HEK293 (cell line): ENCODE results near the gene CAPN1.

Experiments
- CTCF ChIA-PET: fragments of 350-600 bp; formaldehyde crosslinking; extraction: SDS; loops from one replicate; lab custom pipeline; 2021; ENCODE audit warnings: antibody characterized with exemption; lab: Yijun Ruan, JAX
- POLR2A ChIA-PET: fragments of 300-600 bp; formaldehyde crosslinking; extraction: SDS; loops from one replicate; lab custom pipeline; 2020; ENCODE audit warnings: antibody characterized with exemption, inconsistent platforms; lab: Yijun Ruan, JAX
- H3K27ac ChIP-seq: fragments of 200-500 bp; sonication (Bioruptor generic); 2 replicates; pipeline ENCODE4 v1.5.1; 2014; ENCODE audit warnings: low read depth, low read length, control low read depth, inconsistent platforms; ENCODE audit errors: extremely low read depth
- H3K36me3 ChIP-seq, 2 experiments: fragments of 200-500 bp in 1 of 2; sonication (Bioruptor generic) in 1 of 2; 1 replicate in 1 of 2; 2 replicates in 1 of 2; pipeline ENCODE4 v1.5.1; 2014 to 2017; ENCODE audit warnings: inconsistent platforms in 2 of 2, low read length in 2 of 2; ENCODE audit not compliant: control insufficient read depth in 2 of 2, insufficient read depth in 1 of 2
- H3K4me1 ChIP-seq: fragments of 200-500 bp; sonication (Bioruptor generic); 2 replicates; pipeline ENCODE4 v1.5.1; 2014; ENCODE audit warnings: mild to moderate bottlenecking, low read length, inconsistent platforms; ENCODE audit not compliant: control insufficient read depth, insufficient read depth
- H3K4me3 ChIP-seq: 2 replicates; pipeline ENCODE4 v1.5.1; 2011; ENCODE audit warnings: low read depth, mild to moderate bottlenecking, control low read depth, low read length, moderate library complexity
- H3K9me3 ChIP-seq: fragments of 200-500 bp; sonication (Bioruptor generic); 2 replicates; pipeline ENCODE4 v1.5.1; 2014; ENCODE audit warnings: low read depth, low read length, inconsistent platforms; ENCODE audit not compliant: control insufficient read depth, insufficient read depth
- BCL11B ChIP-seq: fragments of 450-650 bp; formaldehyde crosslinking; IDR thresholded peaks from 2 replicates; pipeline ENCODE4 v1.5.1; 2016; ENCODE audit warnings: low read depth, missing biosample characterization, missing genetic modification characterization
- GFI1B ChIP-seq: fragments of 450-650 bp; formaldehyde crosslinking; IDR thresholded peaks from 2 replicates; pipeline ENCODE4 v1.5.1; 2016; ENCODE audit warnings: missing biosample characterization, missing genetic modification characterization
- GLIS1 ChIP-seq: fragments of 450-650 bp; formaldehyde crosslinking; IDR thresholded peaks from 2 replicates; pipeline ENCODE4 v1.5.1; 2016; ENCODE audit warnings: missing biosample characterization, missing genetic modification characterization
- HOXC10 ChIP-seq: sonication (generic); formaldehyde crosslinking; IDR thresholded peaks from 2 replicates; pipeline ENCODE4 v1.8.1; 2023; ENCODE audit warnings: mild to moderate bottlenecking, missing genetic modification reagents
- IKZF3 ChIP-seq: fragments of 450-650 bp; IDR thresholded peaks from 2 replicates; pipeline ENCODE4 v1.5.0; 2018; ENCODE audit warnings: missing biosample characterization, mild to moderate bottlenecking, missing genetic modification characterization, moderate library complexity
- KLF8 ChIP-seq: fragments of 450-650 bp; formaldehyde crosslinking; IDR thresholded peaks from 2 replicates; pipeline ENCODE4 v1.5.1; 2016; ENCODE audit warnings: missing biosample characterization, missing genetic modification characterization
- KLF9 ChIP-seq: fragments of 450-650 bp; formaldehyde crosslinking; IDR thresholded peaks from 2 replicates; pipeline ENCODE4 v1.5.1; 2016; ENCODE audit warnings: missing biosample characterization, missing genetic modification characterization, low read depth
- SCRT2 ChIP-seq: fragments of 450-650 bp; formaldehyde crosslinking; IDR thresholded peaks from 2 replicates; pipeline ENCODE4 v1.5.1; 2016; ENCODE audit warnings: missing biosample characterization, missing genetic modification characterization
- ZFP69B ChIP-seq: fragments of 450-650 bp; formaldehyde crosslinking; IDR thresholded peaks from 2 replicates; pipeline ENCODE4 v1.5.1; 2016; ENCODE audit warnings: missing biosample characterization, missing genetic modification characterization
- ZIC2 ChIP-seq: fragments of 450-650 bp; formaldehyde crosslinking; IDR thresholded peaks from 2 replicates; pipeline ENCODE4 v1.5.1; 2016; ENCODE audit warnings: missing biosample characterization, missing genetic modification characterization
- ZNF132 ChIP-seq: fragments of 450-650 bp; formaldehyde crosslinking; IDR thresholded peaks from 2 replicates; pipeline ENCODE4 v1.5.1; 2017; ENCODE audit warnings: missing biosample characterization, missing genetic modification characterization, borderline replicate concordance
- ZNF391 ChIP-seq: fragments of 450-650 bp; formaldehyde crosslinking; IDR thresholded peaks from 2 replicates; pipeline ENCODE4 v1.5.1; 2016; ENCODE audit warnings: low read depth, missing biosample characterization, missing genetic modification characterization, borderline replicate concordance
- ZNF654 ChIP-seq: fragments of 450-650 bp; formaldehyde crosslinking; IDR thresholded peaks from 2 replicates; pipeline ENCODE4 v1.5.1; 2016; ENCODE audit warnings: low read depth, missing biosample characterization, missing genetic modification characterization
- ZNF76 ChIP-seq: fragments of 450-650 bp; formaldehyde crosslinking; IDR thresholded peaks from 2 replicates; pipeline ENCODE4; 2016; ENCODE audit warnings: low read depth, missing biosample characterization, missing genetic modification characterization, borderline replicate concordance
- ZSCAN30 ChIP-seq: fragments of 450-650 bp; IDR thresholded peaks from 2 replicates; pipeline ENCODE4 v1.5.1; 2018; ENCODE audit warnings: missing biosample characterization, mild to moderate bottlenecking, missing genetic modification characterization, moderate library complexity
- ZXDB ChIP-seq: fragments of 450-650 bp; formaldehyde crosslinking; IDR thresholded peaks from 2 replicates; pipeline ENCODE4 v1.5.1; 2016; ENCODE audit warnings: missing biosample characterization, missing genetic modification characterization
- TF ChIP-seq, protein P1 (sequence below): fragments of 450-650 bp; formaldehyde crosslinking; IDR thresholded peaks from 2 replicates; pipeline ENCODE4 v1.5.1; 2016; ENCODE audit warnings: missing biosample characterization, missing genetic modification characterization
- TF ChIP-seq, protein P2 (sequence below): fragments of 450-650 bp; formaldehyde crosslinking; IDR thresholded peaks from 2 replicates; pipeline ENCODE4 v1.5.1; 2016; ENCODE audit warnings: missing biosample characterization, missing genetic modification characterization
- TF ChIP-seq, protein P3 (sequence below): fragments of 450-650 bp; formaldehyde crosslinking; IDR thresholded peaks from 2 replicates; pipeline ENCODE4 v1.5.1; 2016; ENCODE audit warnings: missing biosample characterization, missing genetic modification characterization
- TF ChIP-seq, protein P4 (sequence below): fragments of 450-650 bp; formaldehyde crosslinking; IDR thresholded peaks from 2 replicates; pipeline ENCODE4 v1.5.1; 2017; ENCODE audit warnings: missing biosample characterization, missing genetic modification characterization
- TF ChIP-seq, protein P5 (sequence below): fragments of 450-650 bp; formaldehyde crosslinking; IDR thresholded peaks from 2 replicates; pipeline ENCODE4 v1.5.1; 2016; ENCODE audit warnings: missing biosample characterization, missing genetic modification characterization

CAPN1 gene

DNA sequence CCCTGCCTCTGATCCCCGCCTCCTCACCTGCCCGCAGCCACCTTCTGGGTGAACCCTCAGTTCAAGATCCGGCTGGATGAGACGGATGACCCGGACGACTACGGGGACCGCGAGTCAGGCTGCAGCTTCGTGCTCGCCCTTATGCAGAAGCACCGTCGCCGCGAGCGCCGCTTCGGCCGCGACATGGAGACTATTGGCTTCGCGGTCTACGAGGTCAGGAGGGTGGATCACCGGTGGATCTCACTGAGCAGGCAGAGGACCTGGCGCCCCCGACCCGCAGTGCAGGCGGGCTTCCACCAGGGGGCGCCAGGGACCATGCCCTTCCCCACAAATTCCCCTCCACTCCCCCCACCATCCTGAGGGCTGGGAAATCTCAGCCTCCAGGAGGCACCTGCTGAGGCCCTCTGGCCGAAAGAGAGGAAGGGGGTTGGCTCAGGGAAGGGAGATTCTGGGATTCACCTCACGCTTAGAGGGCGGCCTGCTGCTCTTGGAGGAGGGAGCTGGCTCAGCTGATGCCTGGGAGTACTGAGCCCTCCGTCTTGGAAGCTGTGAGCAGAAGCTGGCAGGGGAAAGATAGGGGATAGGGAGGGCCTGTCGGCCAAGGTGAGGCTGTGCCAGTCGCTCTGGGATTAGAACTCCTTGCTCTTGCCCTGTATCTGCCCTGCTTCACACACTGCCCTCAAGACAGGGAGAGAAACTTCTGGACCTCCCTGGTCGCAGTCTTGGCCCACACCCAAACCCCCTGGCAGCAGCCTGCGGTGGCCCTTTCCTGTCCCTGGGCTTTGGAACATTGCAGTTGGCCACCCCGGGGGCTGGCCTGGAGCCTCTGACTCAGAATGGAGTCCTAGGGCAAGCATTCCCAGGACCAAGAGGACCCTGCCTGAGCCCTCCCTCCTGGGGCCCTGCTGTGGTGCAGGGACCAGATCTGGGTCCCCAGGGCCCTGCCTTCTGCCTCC, 23.2 kb downstream of the CAPN1 start:
- TF ChIP-seq, protein P1, sequence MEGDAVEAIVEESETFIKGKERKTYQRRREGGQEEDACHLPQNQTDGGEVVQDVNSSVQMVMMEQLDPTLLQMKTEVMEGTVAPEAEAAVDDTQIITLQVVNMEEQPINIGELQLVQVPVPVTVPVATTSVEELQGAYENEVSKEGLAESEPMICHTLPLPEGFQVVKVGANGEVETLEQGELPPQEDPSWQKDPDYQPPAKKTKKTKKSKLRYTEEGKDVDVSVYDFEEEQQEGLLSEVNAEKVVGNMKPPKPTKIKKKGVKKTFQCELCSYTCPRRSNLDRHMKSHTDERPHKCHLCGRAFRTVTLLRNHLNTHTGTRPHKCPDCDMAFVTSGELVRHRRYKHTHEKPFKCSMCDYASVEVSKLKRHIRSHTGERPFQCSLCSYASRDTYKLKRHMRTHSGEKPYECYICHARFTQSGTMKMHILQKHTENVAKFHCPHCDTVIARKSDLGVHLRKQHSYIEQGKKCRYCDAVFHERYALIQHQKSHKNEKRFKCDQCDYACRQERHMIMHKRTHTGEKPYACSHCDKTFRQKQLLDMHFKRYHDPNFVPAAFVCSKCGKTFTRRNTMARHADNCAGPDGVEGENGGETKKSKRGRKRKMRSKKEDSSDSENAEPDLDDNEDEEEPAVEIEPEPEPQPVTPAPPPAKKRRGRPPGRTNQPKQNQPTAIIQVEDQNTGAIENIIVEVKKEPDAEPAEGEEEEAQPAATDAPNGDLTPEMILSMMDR: peak; percentile 81
- TF ChIP-seq, protein P2, sequence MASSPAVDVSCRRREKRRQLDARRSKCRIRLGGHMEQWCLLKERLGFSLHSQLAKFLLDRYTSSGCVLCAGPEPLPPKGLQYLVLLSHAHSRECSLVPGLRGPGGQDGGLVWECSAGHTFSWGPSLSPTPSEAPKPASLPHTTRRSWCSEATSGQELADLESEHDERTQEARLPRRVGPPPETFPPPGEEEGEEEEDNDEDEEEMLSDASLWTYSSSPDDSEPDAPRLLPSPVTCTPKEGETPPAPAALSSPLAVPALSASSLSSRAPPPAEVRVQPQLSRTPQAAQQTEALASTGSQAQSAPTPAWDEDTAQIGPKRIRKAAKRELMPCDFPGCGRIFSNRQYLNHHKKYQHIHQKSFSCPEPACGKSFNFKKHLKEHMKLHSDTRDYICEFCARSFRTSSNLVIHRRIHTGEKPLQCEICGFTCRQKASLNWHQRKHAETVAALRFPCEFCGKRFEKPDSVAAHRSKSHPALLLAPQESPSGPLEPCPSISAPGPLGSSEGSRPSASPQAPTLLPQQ: 0 out of 2 replicates have a peak, but pooled peaks have one; percentile 18
- peak; percentile 63 for TF ChIP-seq IKZF3
- no peak for TF ChIP-seq BCL11B (tag by site-specific recombination)
- peak; percentile 40; the same call in 1 of the 2 replicates for TF ChIP-seq GFI1B (tag by site-specific recombination)
- TF ChIP-seq ZNF391 (tag by site-specific recombination): 0 out of 2 replicates have a peak, but pooled peaks have one; percentile 37
- TF ChIP-seq ZNF76: 0 out of 2 replicates have a peak, but pooled peaks have one; percentile 31
- TF ChIP-seq ZFP69B (tag by site-specific recombination): no peak
- TF ChIP-seq ZNF132: no peak
- no peak for TF ChIP-seq KLF9 (tag by site-specific recombination)
- no peak for TF ChIP-seq ZXDB (tag by site-specific recombination)
- no peak for TF ChIP-seq HOXC10
- TF ChIP-seq ZIC2 (tag by site-specific recombination): peak; percentile 48; the same call in 1 of the 2 replicates
- peak; percentile 67 for TF ChIP-seq ZNF654 (tag by site-specific recombination)
- TF ChIP-seq SCRT2: peak; percentile 31; the same call in 1 of the 2 replicates
- peak; percentile 56 for TF ChIP-seq GLIS1 (tag by site-specific recombination)
- TF ChIP-seq, protein P3, sequence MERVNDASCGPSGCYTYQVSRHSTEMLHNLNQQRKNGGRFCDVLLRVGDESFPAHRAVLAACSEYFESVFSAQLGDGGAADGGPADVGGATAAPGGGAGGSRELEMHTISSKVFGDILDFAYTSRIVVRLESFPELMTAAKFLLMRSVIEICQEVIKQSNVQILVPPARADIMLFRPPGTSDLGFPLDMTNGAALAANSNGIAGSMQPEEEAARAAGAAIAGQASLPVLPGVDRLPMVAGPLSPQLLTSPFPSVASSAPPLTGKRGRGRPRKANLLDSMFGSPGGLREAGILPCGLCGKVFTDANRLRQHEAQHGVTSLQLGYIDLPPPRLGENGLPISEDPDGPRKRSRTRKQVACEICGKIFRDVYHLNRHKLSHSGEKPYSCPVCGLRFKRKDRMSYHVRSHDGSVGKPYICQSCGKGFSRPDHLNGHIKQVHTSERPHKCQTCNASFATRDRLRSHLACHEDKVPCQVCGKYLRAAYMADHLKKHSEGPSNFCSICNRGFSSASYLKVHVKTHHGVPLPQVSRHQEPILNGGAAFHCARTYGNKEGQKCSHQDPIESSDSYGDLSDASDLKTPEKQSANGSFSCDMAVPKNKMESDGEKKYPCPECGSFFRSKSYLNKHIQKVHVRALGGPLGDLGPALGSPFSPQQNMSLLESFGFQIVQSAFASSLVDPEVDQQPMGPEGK (tag by site-specific recombination): peak; percentile 80
- TF ChIP-seq, protein P4, sequence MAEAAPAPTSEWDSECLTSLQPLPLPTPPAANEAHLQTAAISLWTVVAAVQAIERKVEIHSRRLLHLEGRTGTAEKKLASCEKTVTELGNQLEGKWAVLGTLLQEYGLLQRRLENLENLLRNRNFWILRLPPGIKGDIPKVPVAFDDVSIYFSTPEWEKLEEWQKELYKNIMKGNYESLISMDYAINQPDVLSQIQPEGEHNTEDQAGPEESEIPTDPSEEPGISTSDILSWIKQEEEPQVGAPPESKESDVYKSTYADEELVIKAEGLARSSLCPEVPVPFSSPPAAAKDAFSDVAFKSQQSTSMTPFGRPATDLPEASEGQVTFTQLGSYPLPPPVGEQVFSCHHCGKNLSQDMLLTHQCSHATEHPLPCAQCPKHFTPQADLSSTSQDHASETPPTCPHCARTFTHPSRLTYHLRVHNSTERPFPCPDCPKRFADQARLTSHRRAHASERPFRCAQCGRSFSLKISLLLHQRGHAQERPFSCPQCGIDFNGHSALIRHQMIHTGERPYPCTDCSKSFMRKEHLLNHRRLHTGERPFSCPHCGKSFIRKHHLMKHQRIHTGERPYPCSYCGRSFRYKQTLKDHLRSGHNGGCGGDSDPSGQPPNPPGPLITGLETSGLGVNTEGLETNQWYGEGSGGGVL: peak; percentile 77
- 0 out of 2 replicates have a peak, but pooled peaks have one; percentile 27 for TF ChIP-seq KLF8 (tag by site-specific recombination)
- peak; percentile 64; the same call in 1 of the 2 replicates for TF ChIP-seq ZSCAN30 (tag by site-specific recombination)
- TF ChIP-seq, protein P5, sequence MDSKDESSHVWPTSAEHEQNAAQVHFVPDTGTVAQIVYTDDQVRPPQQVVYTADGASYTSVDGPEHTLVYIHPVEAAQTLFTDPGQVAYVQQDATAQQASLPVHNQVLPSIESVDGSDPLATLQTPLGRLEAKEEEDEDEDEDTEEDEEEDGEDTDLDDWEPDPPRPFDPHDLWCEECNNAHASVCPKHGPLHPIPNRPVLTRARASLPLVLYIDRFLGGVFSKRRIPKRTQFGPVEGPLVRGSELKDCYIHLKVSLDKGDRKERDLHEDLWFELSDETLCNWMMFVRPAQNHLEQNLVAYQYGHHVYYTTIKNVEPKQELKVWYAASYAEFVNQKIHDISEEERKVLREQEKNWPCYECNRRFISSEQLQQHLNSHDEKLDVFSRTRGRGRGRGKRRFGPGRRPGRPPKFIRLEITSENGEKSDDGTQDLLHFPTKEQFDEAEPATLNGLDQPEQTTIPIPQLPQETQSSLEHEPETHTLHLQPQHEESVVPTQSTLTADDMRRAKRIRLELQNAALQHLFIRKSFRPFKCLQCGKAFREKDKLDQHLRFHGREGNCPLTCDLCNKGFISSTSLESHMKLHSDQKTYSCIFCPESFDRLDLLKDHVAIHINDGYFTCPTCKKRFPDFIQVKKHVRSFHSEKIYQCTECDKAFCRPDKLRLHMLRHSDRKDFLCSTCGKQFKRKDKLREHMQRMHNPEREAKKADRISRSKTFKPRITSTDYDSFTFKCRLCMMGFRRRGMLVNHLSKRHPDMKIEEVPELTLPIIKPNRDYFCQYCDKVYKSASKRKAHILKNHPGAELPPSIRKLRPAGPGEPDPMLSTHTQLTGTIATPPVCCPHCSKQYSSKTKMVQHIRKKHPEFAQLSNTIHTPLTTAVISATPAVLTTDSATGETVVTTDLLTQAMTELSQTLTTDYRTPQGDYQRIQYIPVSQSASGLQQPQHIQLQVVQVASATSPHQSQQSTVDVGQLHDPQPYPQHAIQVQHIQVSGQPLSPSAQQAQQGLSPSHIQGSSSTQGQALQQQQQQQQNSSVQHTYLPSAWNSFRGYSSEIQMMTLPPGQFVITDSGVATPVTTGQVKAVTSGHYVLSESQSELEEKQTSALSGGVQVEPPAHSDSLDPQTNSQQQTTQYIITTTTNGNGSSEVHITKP (tag by site-specific recombination): 0 out of 2 replicates have a peak, but pooled peaks have one; percentile 15
- peaks cover 0 to 50% of the 10 kb centered on the region in 2 experiments; a peak in 2 of 3 replicates for H3K36me3 ChIP-seq
- ChIA-PET CTCF (interaction anchor here (0.6 to 5.0 kb wide), 23 partner anchors 8 to 125 kb away, joined by 3 to 62 read pairs (median 4); partner anchors contain the start of gene CDC42EP2), POLR2A (interaction anchor here (1.3 kb wide), 1 partner anchor 57 kb away, joined by 4 read pairs; the partner anchor contains the start of gene POLA2)
- no peak overlapping the region for H3K27ac ChIP-seq
- no peaks in the 10 kb centered on the region for H3K4me1 ChIP-seq
- H3K9me3 ChIP-seq: no peaks in the 10 kb centered on the region
- no peak overlapping the region for H3K4me3 ChIP-seq
